Activated CD4-positive, alpha-beta T cell treated with anti-CD3 and anti-CD28 coated beads for 4 hours (primary cell): ENCODE data around the gene ARPP21.
"Not testable (repeated sequence)": the region's sequence is repeated elsewhere in the genome, so short reads cannot be mapped to it uniquely, and the experiment has no call there.

Source experiments
- DNase-seq, 2 donors: peaks; one replicate each; pipeline ENCODE4 v3.0.0-alpha.2; 2020

ARPP21 gene

DNA sequence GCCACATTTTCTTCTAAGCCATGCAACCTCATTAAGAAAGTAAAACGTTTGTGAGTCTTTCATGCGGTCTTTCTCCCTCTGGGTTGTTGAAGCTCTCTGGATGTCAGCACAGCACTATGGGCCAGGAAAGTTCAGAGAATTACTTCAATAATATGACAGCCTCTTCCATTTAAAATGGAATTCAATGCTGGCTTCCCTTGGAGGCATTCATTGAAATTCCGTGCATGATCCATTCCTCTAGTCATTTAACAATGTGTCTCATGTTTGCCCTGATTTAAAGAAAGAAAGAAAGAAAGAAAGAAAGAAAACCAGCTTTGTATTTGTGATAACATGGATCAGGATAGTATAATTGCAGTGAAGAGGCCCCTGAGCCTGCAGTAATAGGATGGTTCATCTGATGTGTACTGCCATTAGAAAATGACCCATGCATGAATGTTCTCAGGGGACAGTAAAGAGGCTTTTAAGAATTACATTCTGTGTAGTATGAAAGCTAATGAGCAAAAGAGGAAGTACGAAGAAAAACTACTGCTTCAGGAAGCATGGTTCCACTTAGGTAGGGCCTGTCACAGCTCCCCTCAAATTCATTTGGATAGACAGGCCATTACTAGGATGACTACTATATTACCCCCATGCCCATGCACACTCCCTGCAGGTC lies 146.0 kb downstream of the ARPP21 start:
- DNase-seq: no peak

DNA sequence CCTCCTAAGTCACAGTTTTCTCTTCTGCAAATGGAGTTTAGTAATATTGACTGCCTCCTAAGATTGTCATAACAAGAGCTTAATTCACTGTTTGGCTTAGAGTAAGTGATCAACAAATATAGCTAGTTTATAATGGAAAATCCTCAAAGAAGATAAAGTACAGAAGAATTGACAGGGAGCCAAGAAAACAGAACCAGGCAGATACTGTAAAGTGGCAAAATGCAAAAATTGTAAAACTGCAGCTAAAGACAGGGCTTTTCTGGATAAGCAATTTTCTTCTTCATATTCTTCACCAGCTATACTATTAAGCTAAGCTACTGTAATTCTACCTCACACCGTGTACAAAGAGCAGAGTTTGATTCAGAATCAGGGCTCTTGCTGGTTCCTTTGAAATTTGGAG lies 148.6 kb downstream of the ARPP21 start:
- DNase-seq: no peak

DNA sequence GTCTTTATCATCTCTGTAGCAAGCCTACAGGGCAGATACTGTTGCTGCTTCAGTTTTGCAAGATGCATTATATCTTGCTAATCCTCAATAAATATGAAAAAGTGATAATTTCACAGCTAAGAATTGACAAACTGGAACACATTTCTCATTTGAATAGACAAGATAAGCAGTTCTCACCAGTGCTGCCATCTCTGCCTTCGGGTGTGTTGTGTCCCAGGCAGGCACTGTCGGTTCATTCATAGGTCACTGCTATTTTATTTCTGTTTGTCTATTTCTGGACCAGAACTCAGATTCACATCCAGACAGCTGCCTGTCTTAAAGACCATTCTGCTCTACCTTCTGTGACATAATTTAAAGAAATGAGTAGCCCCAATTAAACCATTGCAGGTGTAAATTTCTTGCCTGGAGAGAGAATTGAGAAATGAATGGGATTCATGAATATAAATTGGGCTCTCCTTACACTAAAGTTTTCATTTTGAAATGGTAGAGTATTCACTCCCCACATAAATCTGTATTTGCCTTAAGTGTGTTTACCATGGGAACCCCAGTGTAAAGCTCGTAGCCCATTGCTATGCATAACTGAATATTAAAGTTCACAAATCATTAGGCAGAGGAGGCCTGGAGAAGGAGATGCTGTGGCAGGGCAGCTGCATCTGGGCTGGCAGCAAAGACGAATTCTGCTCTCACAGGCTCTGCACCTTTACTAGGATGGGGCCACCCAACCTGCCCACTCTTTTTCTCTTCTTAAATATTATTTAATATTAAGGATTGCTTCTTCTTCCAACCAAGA lies 149.9 kb downstream of the ARPP21 start:
- no peak for DNase-seq

GRCh38 chr3:35790764-35791163 lies 151.4 kb downstream of the ARPP21 start:
- DNase-seq: no peak

GRCh38 chr3:35793667-35794066 lies 154.3 kb downstream of the ARPP21 start:
- DNase-seq: no peak

- no peak for DNase-seq
These were observed 161.7 kb downstream of the ARPP21 start for GRCh38 chr3:35800960-35801459.

GRCh38 chr3:35814531-35814930 lies 175.2 kb downstream of the ARPP21 start:
- no peak for DNase-seq

DNA sequence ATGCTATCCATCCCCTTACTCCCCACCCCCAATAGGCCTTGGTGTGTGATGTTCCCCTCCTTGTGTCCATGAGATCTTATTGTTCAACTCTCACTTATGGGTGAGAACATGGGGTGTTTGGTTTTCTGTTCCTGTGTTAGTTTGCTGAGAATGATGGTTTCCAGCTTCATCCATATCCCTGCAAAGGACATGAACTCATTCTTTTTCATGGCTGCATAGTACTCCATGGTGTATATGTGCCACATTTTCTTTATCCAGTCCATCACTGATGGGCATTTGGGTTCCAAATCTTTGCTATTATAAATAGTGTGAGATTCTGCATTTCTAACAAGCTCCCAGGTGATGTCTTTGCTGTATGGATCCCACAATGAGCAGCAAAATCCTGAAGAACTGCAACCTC lies 176.5 kb downstream of the ARPP21 start:
- DNase-seq: not testable (repeated sequence)

DNA sequence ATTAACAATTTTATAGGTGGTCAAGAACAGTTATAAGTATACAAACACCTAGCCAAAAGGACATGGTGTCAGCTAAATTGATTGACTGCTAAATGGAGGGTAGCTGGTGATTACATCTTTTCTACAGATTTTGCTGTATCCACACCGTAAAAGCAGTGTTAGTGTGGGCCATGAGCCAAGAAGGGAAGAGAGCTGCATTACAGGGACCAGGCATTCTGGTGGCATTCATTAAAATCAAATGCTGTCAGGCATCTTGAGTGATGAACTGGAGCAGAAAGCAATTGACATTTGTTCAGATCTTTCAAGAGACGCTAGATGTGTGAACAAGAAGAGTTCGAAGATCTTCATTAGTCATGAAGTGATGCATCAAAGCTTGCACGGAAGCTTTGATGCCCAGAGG lies 177.9 kb downstream of the ARPP21 start:
- DNase-seq: no peak

GRCh38 chr3:35832140-35832571 lies 192.8 kb downstream of the ARPP21 start:
- no peak for DNase-seq
